NCI-H2196 treated with DMSO at 0.1 percent for 48 hours (cell line): ENCODE measurements around the gene CCDC177.

Source experiments
- DNase-seq: peaks from one replicate; lab custom pipeline; 2025; ENCODE audit not compliant: unreplicated experiment; lab: John Stamatoyannopoulos, UW

Gene CCDC177

DNA sequence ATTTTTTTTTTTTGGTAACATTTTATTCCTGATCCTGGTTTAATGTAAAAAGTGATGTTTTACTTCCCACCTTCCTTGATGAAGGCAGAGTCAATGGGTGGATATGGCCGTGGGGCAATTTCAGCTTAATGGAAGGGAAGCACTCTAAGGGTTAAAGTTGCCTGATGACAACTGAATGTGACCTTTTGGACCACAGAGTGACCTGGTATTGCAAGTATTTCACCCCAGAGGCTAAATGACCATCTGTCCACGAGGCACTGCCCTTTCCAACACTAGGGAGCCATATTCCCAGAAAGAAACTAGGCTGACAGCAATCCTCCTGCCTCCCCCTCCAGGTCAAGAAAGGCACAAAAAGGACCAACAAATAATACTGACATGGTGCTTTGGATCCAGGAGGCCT is 4.8 kb downstream of the CCDC177 start:
- DNase-seq = no peak

GRCh38 chr14:69567563-69567962 is 7.1 kb downstream of the CCDC177 start:
- no peak for DNase-seq

DNA sequence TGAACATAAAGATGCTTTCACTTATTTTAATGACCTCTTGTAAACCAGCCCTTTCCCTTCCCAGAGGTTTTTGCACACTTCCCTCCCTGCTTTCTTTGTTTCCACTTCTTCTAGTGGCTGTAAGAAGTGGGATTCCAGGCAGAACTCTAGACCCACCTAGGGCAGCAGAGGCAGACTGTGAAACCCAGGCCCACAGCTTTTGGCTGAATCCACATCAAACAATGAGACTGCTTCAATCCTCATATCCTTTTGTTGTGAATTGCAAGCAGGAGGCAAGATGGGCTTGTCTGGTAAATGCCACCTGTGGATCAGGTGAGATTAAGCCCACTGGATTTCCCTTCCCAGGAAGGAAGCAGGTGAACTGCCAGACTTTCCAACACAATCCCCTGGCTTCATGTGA is 12.8 kb downstream of the CCDC177 start:
- no peak for DNase-seq

GRCh38 chr14:69560826-69561225 is 13.8 kb downstream of the CCDC177 start:
- DNase-seq = no peak

DNA sequence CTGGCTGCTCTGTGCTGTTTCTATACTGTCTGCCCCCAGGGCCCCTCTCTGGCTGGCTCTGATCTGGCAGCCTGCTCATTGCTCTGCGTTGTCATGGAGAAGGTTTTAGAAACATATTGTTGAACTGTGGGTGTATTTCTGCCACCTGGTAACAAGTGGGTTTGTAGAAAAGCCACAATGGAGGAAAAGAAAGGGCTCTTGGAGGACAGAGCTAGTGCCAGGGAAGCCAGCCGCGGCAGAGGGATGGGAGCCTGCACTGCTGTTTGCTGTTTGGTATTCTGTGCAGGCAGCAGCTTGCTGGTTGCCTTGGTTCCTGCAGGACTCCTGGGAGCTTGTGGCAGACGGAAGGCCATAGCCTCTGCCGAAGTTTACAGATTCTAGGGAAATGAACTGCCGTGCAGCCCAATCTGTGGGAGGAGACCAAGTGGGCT is 15.1 kb downstream of the CCDC177 start:
- no peak for DNase-seq

GRCh38 chr14:69558774-69559173 is 15.9 kb downstream of the CCDC177 start:
- DNase-seq = no peak

DNA sequence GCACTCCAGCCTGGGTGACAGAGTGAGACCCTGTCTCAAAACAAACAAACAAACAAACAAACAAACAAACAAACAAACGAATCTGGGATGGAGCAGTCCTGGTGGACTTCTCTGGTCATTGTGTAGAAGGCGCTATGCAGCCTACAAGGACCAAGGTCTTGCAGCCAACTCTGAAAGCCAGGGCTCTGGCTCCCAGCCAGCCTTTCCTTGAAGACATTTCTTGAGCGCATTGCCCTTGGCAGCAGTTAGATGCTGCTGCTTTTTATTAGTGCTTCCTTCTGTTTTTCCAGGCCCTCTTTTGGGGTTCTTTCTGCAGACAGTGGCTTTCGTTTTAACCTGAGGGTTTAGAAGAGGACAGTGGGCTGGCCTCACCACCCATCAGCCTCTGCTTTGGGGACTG is 20.2 kb downstream of the CCDC177 start:
- DNase-seq = no peak

GRCh38 chr14:69553252-69553651 is 21.4 kb downstream of the CCDC177 start:
- DNase-seq = no peak

DNA sequence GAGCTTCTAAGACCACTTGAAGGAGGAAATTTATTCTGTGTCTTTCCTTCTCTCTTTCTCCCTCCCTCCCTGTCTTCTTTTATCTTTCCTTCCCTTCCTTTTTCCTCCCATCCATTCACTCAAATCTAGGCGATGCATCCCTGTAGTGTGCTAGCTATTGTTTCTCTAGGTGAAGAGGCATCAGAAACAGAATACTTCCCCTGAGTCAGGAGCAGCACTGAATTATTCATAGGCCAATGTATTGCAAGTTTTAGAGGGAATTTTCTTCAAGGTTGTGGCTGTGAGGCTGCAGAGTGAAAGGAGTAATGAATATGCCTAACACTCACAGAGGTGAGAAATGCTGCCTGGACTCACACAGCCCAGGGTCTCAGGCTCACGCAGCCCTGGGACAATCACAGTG is 23.2 kb downstream of the CCDC177 start:
- DNase-seq = no peak

GRCh38 chr14:69548566-69548965 is 26.1 kb downstream of the CCDC177 start:
- no peak for DNase-seq

GRCh38 chr14:69547701-69548348 is 26.8 kb downstream of the CCDC177 start:
- DNase-seq = no peak

DNA sequence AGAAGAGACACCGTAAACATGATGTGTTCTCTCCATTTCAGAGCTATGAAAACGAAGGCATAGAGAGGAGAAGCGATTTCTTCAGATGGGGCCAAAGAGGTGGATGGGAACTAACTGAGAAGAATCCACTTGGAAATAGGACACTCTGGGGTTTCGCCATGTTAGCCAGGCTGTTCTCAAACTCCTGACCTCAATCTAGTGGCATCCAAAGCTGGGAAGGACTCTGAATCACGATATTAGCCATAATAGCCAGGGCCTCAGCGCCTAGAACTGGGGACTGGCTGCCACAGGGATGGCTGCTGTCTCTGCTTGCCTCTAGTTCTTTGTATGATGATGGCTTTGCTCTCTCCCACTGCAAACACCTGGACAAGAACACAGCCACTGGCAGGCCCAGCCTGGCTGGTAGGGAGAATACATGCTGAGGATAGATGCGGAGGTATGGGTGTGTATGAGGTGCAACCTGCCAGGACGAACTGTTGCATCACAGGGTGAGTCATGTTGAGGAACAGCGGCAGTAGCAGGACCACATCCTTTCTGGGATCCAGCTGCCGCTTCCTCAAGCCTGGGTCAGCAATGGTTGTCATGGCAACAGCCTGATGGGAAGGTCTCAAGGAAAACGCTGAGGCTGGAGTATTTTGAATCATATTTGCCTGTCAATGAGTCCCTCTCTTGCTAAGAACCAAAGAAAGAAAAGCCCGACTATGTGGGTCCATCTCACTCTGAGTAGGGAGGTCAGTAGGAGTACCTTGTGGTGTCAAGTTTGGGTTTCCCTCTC is 31.1 kb downstream of the CCDC177 start:
- DNase-seq = peak; percentile 74

GRCh38 chr14:69542311-69542710 is 32.4 kb downstream of the CCDC177 start:
- DNase-seq = no peak

GRCh38 chr14:69540654-69541335 is 33.9 kb downstream of the CCDC177 start:
- DNase-seq = no peak

GRCh38 chr14:69539631-69540410 is 34.9 kb downstream of the CCDC177 start:
- DNase-seq = no peak

- DNase-seq = no peak
These were observed 35.9 kb downstream of the CCDC177 start for GRCh38 chr14:69538766-69539165.

- no peak for DNase-seq
These were observed 36.8 kb downstream of the CCDC177 start for GRCh38 chr14:69537900-69538299.

- DNase-seq = no peak
These were observed 37.7 kb downstream of the CCDC177 start for GRCh38 chr14:69536971-69537370.

DNA sequence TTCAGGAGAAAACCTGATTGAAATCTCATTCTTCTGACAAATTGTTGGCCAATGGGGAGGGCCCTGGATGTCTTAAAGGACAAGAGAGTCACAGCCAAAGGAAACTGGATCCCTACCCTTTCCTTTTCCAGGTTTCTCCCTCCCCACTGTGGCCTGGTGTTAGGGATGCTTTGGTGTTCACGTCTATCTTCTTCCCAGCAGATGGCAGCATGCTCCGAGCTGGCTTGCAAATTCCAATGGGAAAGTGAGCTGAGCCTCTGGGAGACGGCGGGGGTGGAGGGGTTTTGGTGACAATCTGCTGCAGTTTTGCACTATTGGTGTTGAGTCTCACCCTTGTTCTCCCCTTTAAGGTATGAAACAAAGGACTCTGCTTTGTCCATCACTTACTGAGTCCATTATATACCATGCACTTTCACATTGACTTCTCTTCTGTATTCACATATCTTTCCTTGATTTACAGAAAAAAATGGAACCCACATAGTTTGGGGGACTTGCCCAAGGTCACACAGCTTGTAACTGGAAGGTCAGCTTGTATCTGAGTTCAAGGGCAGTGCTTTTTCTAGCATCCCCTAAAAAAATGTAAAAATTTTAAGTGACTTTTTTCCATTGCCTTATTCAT is 39.3 kb downstream of the CCDC177 start:
- peak; percentile 57 for DNase-seq

DNA sequence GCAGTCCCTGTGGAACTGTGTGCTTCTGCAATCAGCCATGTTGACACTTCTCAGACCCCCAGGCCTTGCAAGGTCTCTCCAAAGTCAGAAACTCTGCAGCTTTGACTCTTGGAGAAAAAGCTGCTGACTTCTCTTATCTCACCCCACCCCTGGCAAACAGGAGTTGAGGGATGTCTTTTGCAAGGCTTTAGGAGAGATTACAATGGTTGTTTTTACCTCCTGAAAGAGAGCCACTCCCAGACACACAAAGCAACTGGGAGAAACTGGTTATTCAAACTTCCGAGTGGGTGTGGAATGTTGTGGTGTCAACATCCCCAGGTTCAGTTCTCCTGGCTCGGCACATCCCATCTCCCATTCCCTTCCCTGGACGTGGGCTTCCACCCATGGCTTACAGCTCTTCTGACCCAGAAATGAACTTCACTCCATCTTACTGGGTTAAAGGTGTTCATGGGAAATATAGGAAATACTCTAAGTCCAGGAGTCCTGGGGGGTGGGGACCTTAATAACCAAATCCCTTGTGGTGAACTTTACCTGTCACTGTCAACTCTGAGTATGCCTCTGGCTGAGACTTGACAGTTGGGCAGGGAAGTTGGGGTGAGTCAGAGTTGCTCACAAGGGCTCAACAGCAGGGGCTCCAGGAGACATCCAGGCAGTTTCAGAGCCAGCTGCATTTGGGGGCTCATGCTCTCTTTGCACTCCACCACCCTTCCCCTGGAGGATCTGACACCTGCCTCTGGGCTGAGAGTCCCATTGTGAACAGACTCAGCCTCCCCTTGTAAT is 41.9 kb downstream of the CCDC177 start:
- no peak for DNase-seq
